IPS DF 6.9 (cell line): Measurements from ENCODE around the gene KHK.

Source experiments
- DNase-seq: peaks from one replicate; pipeline ENCODE4 v3.0.0-alpha.2; 2013; ENCODE audit warnings: low read depth, low spot score
- H3K27ac ChIP-seq: one replicate; pipeline ENCODE4 v1.5.1; 2013; ENCODE audit warnings: low read length, control low read depth
- H3K27me3 ChIP-seq: 2 replicates; pipeline ENCODE4 v1.6.1; 2013; ENCODE audit warnings: mild to moderate bottlenecking, low read length; ENCODE audit not compliant: control insufficient read depth, insufficient read depth
- H3K36me3 ChIP-seq: 2 replicates; pipeline ENCODE4 v1.6.1; 2013; ENCODE audit warnings: low read length; ENCODE audit not compliant: control insufficient read depth, insufficient read depth
- H3K4me1 ChIP-seq: 2 replicates; pipeline ENCODE4 v1.6.1; 2013; ENCODE audit warnings: low read length; ENCODE audit not compliant: control insufficient read depth, insufficient read depth
- H3K4me3 ChIP-seq: 2 replicates; pipeline ENCODE4 v1.5.1; 2013; ENCODE audit warnings: mild to moderate bottlenecking, low read length
- H3K9me3 ChIP-seq: 2 replicates; pipeline ENCODE4 v1.6.1; 2013; ENCODE audit warnings: low read length, inconsistent platforms; ENCODE audit not compliant: control insufficient read depth, insufficient read depth
- WGBS: extraction: QIAGEN DNeasy Blood & Tissue Kit; methylation state at CpG from one replicate; pipeline ENCODE4 v1.1.7; 2013; ENCODE audit warnings: mixed read lengths, missing lambda C conversion rate; ENCODE audit not compliant: insufficient read length, insufficient coverage; 5-methylcytosine and 5-hydroxymethylcytosine counted together

Gene KHK

GRCh38 chr2:27049422-27050280 lies 36.9 kb upstream of the KHK start:
- no peaks in the 10 kb centered on the region; the same call in 1 of the 2 replicates for H3K36me3 ChIP-seq
- DNase-seq: no peak
- no peak overlapping the region for H3K27ac ChIP-seq
- H3K4me1 ChIP-seq: no peaks in the 10 kb centered on the region
- H3K9me3 ChIP-seq: no peaks in the 10 kb centered on the region
- WGBS: no CpG with 5 or more reads among the region's 52 CpGs
- peak overlapping the region; percentile 88 for H3K4me3 ChIP-seq
- H3K27me3 ChIP-seq: no peaks in the 10 kb centered on the region

- peak overlapping the region; percentile 88; the same call in 1 of the 2 replicates for H3K4me3 ChIP-seq
- WGBS: no CpG with 5 or more reads among the region's 48 CpGs
- no peaks in the 10 kb centered on the region for H3K27me3 ChIP-seq
- H3K36me3 ChIP-seq: peaks cover 3% of the 10 kb centered on the region; the same call in 1 of the 2 replicates
- peak; percentile 80 for DNase-seq
- H3K9me3 ChIP-seq: no peaks in the 10 kb centered on the region
- H3K27ac ChIP-seq: no peak overlapping the region
- no peaks in the 10 kb centered on the region for H3K4me1 ChIP-seq
Measured at GRCh38 chr2:27050281-27050995, 36.1 kb upstream of the KHK start.

GRCh38 chr2:27050996-27051901 lies 35.3 kb upstream of the KHK start, which contains the start of gene AGBL5:
Gene AGBL5 (plus strand): TSS chr2:27051668. CDS start chr2:27052959, 1,291 bp downstream.
- DNase-seq: peak; percentile 88
- WGBS: no CpG with 5 or more reads among the region's 67 CpGs
- peaks cover 6% of the 10 kb centered on the region; the same call in 1 of the 2 replicates for H3K36me3 ChIP-seq
- no peaks in the 10 kb centered on the region for H3K4me1 ChIP-seq
- no peaks in the 10 kb centered on the region for H3K9me3 ChIP-seq
- no peak within 1 kb of the TSS for H3K27ac ChIP-seq
- H3K4me3 ChIP-seq: peak within 1 kb of the TSS; percentile 88
- no peaks in the 10 kb centered on the region for H3K27me3 ChIP-seq

GRCh38 chr2:27051902-27052645 lies 34.5 kb upstream of the KHK start:
- H3K36me3 ChIP-seq: peaks cover 6% of the 10 kb centered on the region; the same call in 1 of the 2 replicates
- no CpG with 5 or more reads among the region's 24 CpGs for WGBS
- no peak overlapping the region for H3K27ac ChIP-seq
- H3K4me3 ChIP-seq: peak overlapping the region; percentile 88
- H3K4me1 ChIP-seq: no peaks in the 10 kb centered on the region
- no peaks in the 10 kb centered on the region for H3K27me3 ChIP-seq
- H3K9me3 ChIP-seq: no peaks in the 10 kb centered on the region
- no peak for DNase-seq

GRCh38 chr2:27053321-27053720 lies 33.3 kb upstream of the KHK start:
- Histone ChIP-seq H3K27ac (no peak overlapping the region), H3K4me3 (no peak overlapping the region), H3K4me1 (no peaks in the 10 kb centered on the region), H3K9me3 (no peaks in the 10 kb centered on the region), H3K36me3 (peaks cover 6% of the 10 kb centered on the region; the same call in 1 of the 2 replicates), H3K27me3 (no peaks in the 10 kb centered on the region)
- no peak for DNase-seq
- no CpG with 5 or more reads among the region's 11 CpGs for WGBS

- Histone ChIP-seq H3K9me3 (no peaks in the 10 kb centered on the region), H3K4me1 (no peaks in the 10 kb centered on the region), H3K36me3 (peaks cover 6% of the 10 kb centered on the region), H3K27ac (no peak overlapping the region), H3K4me3 (no peak overlapping the region), H3K27me3 (no peaks in the 10 kb centered on the region)
- no CpG with 5 or more reads among the region's 8 CpGs for WGBS
- DNase-seq: no peak
Measured at GRCh38 chr2:27053776-27054175, 32.8 kb upstream of the KHK start.

- DNase-seq: no peak
- Histone ChIP-seq H3K4me3 (no peak overlapping the region), H3K4me1 (no peaks in the 10 kb centered on the region), H3K9me3 (no peaks in the 10 kb centered on the region), H3K27ac (no peak overlapping the region), H3K27me3 (no peaks in the 10 kb centered on the region), H3K36me3 (peaks cover 8% of the 10 kb centered on the region)
- WGBS: no CpG with 5 or more reads among the region's 11 CpGs
Measured at GRCh38 chr2:27054721-27055120, 31.9 kb upstream of the KHK start.

GRCh38 chr2:27057184-27057583 lies 29.4 kb upstream of the KHK start:
- H3K9me3 ChIP-seq: no peaks in the 10 kb centered on the region
- no CpG with 5 or more reads among the region's 6 CpGs for WGBS
- H3K27ac ChIP-seq: no peak overlapping the region
- H3K4me3 ChIP-seq: no peak overlapping the region
- no peaks in the 10 kb centered on the region for H3K27me3 ChIP-seq
- no peaks in the 10 kb centered on the region for H3K4me1 ChIP-seq
- peaks cover 8% of the 10 kb centered on the region for H3K36me3 ChIP-seq
- DNase-seq: no peak

- no CpG with 5 or more reads among the region's 10 CpGs for WGBS
- Histone ChIP-seq H3K4me3 (no peak overlapping the region), H3K9me3 (no peaks in the 10 kb centered on the region), H3K36me3 (peaks cover 8% of the 10 kb centered on the region), H3K27me3 (no peaks in the 10 kb centered on the region), H3K27ac (no peak overlapping the region), H3K4me1 (no peaks in the 10 kb centered on the region)
- DNase-seq: no peak
Measured at GRCh38 chr2:27058210-27058609, 28.4 kb upstream of the KHK start.
